H1 (cell line): ENCODE results near the gene ANKRD40CL. TPM values are rescaled to one million over a fixed set of nuclear protein-coding genes. Genes with fewer than 3 reads are reported as not detected.
A peak's percentile ranks its signal among the peaks of the same experiment; 100 is the strongest.

Experiments used
- BRCA1 ChIP-seq: IDR thresholded peaks from 2 replicates; pipeline ENCODE4 v1.6.1; 2012; ENCODE audit warnings: low read depth, low read length, improper control_type of control experiment
- CHD2 ChIP-seq: IDR thresholded peaks from 2 replicates; pipeline ENCODE4 v1.6.1; 2012; ENCODE audit warnings: low read length, improper control_type of control experiment
- CHD7 ChIP-seq: fragments of 300-600 bp; sonication (generic); IDR thresholded peaks from 2 replicates; pipeline ENCODE4 v1.7.1; 2012; ENCODE audit warnings: low read length, moderate library complexity, mild to moderate bottlenecking, inconsistent platforms; ENCODE audit not compliant: insufficient replicate concordance
- CTBP2 ChIP-seq: IDR thresholded peaks from 2 replicates; pipeline ENCODE4 v1.7.0; 2011; ENCODE audit warnings: borderline replicate concordance, mild to moderate bottlenecking, moderate library complexity, mixed read lengths, low read length; ENCODE audit not compliant: insufficient read depth, insufficient read length
- EP300 ChIP-seq, 2 experiments: IDR thresholded peaks; 1 replicate in 1 of 2; 2 replicates in 1 of 2; pipeline ENCODE4 v1.6.1; 2011 to 2012; ENCODE audit warnings: low read depth in 2 of 2, low read length in 2 of 2, mild to moderate bottlenecking in 2 of 2, borderline replicate concordance in 1 of 2, inconsistent platforms in 1 of 2, moderate library complexity in 1 of 2
- POLR2AphosphoS5 ChIP-seq: IDR thresholded peaks from 2 replicates; pipeline ENCODE4 v1.6.1; 2011; ENCODE audit warnings: low read depth, low read length
- SIN3A ChIP-seq, 2 experiments: IDR thresholded peaks in 1 of 2; conservative IDR thresholded peaks in 1 of 2; 2 replicates each; pipeline ENCODE4 v1.6.1; 2011 to 2012; ENCODE audit warnings: low read length in 2 of 2, improper control_type of control experiment in 1 of 2, low read depth in 1 of 2, mild to moderate bottlenecking in 1 of 2
- SIX5 ChIP-seq: IDR thresholded peaks from 2 replicates; pipeline ENCODE4 v1.6.1; 2011; ENCODE audit warnings: mild to moderate bottlenecking, low read depth, low read length
- polyA plus RNA-seq, 7 experiments: library from polyadenylated mRNA; depleted of rRNA in 3 of 7; stranded (reverse) in 5 of 7; unstranded in 2 of 7; fragments of >200 nt in 5 of 7; fragments of 200-250 nt in 2 of 7; gene quantifications; 1 replicate in 5 of 7; 2 replicates in 1 of 7; 4 replicates in 1 of 7; pipeline versions ENCODE4 v1.2.1 to v1.2.3, GENCODE V29; 2011 to 2013; ENCODE audit warnings: missing spikeins in 2 of 7, mixed read lengths in 2 of 7
- total RNA-seq: library from RNA; stranded (reverse); fragmentation: NEBNext Ultra II Directional; extraction: Animal tissue kit (Norgen Biotek cat#: 25700); gene quantifications from 2 replicates; pipeline ENCODE4 v1.2.1, GENCODE V29; 2021

ANKRD40CL gene
- total and polyA plus RNA-seq, 2 of the 8 experiments (the other 6 are each of a cell fraction or from before 2014, with no cell fraction given) = not detected

GRCh38 chr17:50719144-50719923, 48.0 kb downstream of the ANKRD40CL start, which contains the start of gene LUC7L3 (continued):
- TF ChIP-seq POLR2AphosphoS5 (peak; percentile 83), CTBP2 (no peak), SIX5 (peak; percentile 15; the same call in 1 of the 2 replicates), EP300 (IDR thresholded peaks at IDR 0.05; ENCODE audit: borderline replicate concordance in 1 of 2, low read depth in 2 of 2, low read length in 2 of 2) (0 out of 3 replicates have a peak, but pooled peaks of 1 of the 2 experiments have one; percentile 40), SIN3A (conservative IDR thresholded peaks at IDR 0.05 in 1 of 2, IDR thresholded peaks at IDR 0.05 in 1 of 2; ENCODE audit: low read depth in 1 of 2, low read length in 2 of 2) (peak; percentile 13 to 73; a peak in 2 of 4 replicates), BRCA1 (peak; percentile 22; the same call in 1 of the 2 replicates), CHD2 (peak; percentile 64), CHD7 (no peak)
